Transverse colon (tissue), 4 donors: ENCODE measurements around the gene SCN8A.

Experiments used
- CTCF ChIP-seq, 5 experiments: fragments of 200-600 bp in 3 of 5; fragments of 450-650 bp in 2 of 5; sonication (generic) in 3 of 5; IDR thresholded peaks; 1 replicate in 2 of 5; 2 replicates in 3 of 5; pipeline ENCODE4 v1.5.1; 2016 to 2017; ENCODE audit warnings: antibody characterized with exemption in 5 of 5, inconsistent platforms in 3 of 5, mild to moderate bottlenecking in 2 of 5, moderate library complexity in 1 of 5
- POLR2A ChIP-seq: fragments of 450-650 bp; IDR thresholded peaks from one replicate; pipeline ENCODE4 v1.6.1; 2016; ENCODE audit warnings: antibody characterized with exemption, mild to moderate bottlenecking, moderate library complexity
- POLR2AphosphoS5 ChIP-seq, 3 donors: sonication (generic); formaldehyde crosslinking; IDR thresholded peaks; one replicate each; pipeline ENCODE4 v1.6.1; 2016; ENCODE audit warnings: antibody characterized with exemption in 3 of 3

- TF ChIP-seq POLR2A (no peak), CTCF (IDR thresholded peaks at IDR 0.05) (no peak), POLR2AphosphoS5 (IDR thresholded peaks at IDR 0.05) (no peak)
These were observed 70.2 kb downstream of the SCN8A start for GRCh38 chr12:51661199-51661598.
